Embryonic facial prominence (tissue), 1 donor: ENCODE measurements around the gene PRKCD.
"Not testable (repeated sequence)": the region's sequence is repeated elsewhere in the genome, so short reads cannot be mapped to it uniquely, and the experiment has no call there.

Experiments
- DNase-seq: peaks from one replicate; pipeline ENCODE4 v3.0.0-alpha.2; 2016; ENCODE audit errors: extremely low spot score

Gene PRKCD

DNA sequence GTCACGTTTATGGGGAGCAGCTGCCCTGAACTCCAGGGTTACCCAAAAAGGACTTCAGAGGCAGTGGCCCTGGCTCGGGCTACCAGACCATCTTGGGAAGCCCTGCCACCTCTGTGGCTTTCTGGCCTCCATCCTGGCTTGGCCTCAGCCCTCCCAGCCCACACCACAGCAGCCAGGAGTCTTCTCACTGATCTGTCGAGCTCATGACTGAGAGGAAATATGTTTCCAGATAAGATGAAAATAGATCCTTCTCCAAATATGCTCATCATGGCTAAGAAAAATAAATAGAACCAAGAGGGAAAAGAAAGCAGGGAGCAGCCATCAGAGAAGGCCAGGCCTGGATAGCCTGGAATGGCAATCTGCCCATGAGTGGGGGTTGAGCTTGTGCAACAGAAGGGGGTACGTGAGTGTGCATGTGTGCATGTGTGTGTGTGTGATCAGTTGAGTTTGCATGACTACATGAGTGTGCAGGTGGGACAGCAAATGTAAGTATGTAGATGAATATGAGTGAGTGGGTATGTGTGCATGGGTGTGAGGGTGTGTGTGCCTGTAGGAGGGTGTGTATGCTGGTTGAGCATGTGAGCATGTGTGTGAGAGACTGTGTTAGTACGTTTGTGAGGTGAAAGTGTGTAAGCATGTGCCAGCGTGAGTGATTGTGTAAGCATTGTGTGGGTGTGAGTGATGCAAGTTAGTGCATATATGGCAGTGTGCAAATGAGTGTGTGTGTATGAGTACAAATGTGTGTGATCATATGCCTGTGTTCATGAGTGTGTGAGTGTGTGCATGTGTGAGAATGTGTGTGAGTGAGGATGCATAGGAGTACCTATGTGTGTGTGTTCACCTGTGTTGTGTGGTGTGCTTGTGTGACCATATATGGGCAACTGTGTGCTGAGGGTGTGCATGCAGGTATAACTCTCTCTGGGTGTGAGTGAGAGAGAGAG lies 20.8 kb upstream of the PRKCD start:
- no peak for DNase-seq

DNA sequence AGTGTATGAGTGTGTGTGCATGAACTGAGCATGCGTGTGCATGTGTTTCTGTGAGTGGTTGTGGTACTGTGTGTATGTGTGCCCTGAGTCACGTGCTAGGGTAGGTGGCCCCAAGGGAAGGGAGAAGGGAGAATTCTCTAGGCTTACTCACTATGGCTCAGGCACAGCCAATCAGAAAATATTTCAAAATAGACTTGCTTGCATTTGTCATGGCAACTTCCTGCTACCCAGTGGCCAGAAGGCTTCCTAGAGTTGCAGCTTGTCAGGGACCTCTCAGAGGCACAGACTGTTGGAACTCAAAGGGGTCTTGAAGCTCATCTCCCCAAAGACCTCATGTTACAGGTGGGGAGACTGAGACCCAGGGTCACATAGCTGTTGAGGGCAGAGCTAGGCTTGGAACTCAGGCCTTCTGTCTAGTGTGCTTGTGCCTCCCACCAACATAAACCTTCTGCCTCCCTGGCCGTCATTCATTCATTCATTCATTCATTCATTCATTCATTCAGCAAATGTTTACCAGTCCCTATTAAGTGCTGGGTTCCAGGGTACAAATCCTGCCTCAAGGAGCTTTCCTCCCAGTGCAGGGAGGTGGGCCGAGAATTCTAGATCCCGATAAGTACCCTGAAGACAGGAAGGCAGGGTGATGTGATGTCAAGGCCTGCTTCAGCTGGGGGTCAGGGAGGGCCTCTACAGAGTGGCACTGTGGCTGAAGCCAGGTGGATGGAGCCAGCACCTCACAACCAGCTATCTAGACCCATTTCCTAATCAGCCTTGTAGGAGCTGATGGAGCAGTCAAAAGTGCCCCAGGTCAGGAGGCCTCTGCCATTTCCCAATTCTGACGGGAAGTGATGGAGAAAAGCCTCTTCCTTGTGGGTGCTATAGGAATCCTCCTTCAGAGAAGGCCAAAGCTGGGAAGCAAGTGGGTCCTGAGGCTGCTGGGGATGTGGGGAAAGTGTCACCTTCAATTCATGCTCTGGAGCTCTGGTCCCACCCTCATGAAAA lies 19.9 kb upstream of the PRKCD start:
- no peak for DNase-seq

DNA sequence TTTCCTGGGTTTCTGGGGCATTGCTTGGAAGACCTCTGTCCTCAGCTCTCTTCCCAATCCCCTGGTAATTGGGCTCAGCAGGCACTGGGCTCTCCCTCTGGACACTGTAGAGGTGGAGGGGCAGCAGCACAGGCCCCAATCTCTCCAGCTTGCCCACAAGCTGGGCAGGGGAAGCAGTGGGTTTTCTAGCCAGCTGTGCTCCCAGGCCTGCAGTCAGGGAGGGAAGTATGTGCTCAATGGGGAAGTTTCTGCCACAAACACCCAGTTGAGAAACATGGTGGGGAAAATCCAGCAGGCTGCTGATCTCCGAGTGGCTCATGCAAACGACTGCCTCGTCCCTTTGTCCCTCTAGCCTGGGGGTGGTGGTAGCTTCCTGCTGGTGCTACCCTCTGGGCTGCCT lies 18.0 kb upstream of the PRKCD start:
- DNase-seq: no peak

DNA sequence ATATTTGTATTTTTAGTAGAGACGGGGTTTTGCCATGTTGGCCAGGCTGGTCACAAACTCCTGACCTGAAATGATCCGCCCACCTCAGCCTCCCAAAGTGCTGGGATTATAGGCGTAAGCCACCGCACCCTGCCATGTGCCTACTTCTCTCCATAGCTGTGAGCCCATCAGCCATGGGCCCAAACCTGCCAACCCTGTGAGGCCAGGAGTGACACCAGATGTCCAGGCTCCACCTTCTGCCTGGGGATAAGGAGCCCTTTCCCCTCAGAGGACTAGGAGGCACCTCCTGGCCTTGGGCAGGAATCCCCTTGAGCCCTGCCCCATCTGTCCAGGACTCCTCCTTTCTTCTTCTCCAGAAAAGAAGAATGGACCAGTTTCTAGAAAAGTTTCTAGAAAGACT lies 16.6 kb upstream of the PRKCD start:
- DNase-seq: no peak

DNA sequence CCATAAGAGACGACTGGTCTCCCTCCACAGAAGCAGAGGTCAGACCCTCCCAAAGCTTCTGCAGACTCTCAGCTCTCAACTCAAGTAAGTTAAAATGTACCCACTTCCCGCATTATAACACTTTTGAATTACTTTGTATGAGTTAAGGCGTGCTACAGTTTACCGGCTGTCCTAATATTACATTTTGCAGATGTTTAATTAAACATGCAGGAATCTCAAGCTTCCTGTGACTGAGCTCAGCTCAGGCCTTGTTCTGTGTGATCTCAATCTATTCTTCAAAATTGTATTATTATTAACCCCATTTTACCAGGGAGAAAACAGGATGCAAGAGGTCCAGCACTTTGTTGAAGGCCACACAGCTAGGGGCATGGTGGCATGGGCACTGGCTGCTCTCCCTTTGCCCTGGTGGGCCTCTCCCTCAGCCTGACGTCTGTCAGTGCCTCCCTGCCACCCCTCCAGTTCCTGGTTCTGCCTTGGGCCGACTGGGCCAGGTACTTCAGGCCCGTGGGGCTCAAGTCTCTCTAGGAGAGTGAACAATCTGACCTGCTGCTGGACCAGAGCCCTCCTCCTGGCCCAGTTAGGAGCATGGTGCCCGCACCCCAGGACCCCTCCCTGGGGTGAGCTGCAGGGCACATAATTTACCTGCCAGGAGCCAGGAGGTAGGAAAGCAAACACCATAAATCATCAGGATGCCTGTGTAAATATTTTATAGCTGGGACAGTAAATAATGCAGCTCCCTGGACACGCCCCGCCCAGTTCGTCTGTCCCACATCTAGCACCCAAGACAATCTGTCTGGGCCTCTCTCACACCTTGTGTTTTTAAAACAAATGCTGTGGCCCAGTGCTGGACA lies 15.9 kb upstream of the PRKCD start:
- no peak for DNase-seq

DNA sequence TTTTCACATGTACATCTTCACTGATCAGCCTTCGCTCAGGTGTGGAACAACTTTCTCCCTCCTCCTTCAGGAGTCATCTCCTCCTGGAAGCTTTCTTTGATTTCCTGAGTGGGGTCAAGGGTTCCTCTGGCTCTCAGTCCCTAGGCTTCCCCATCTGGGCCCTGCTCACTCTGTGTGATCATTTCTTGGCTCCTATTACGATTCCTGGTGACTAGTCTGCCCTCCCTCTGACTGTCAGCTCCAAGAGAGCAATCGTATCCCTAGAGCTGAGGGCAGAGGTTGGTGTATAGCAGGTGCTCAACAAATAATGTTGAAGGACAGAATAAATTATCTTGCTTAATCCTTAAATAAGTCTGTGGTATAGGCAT lies 15.3 kb upstream of the PRKCD start:
- no peak for DNase-seq

DNA sequence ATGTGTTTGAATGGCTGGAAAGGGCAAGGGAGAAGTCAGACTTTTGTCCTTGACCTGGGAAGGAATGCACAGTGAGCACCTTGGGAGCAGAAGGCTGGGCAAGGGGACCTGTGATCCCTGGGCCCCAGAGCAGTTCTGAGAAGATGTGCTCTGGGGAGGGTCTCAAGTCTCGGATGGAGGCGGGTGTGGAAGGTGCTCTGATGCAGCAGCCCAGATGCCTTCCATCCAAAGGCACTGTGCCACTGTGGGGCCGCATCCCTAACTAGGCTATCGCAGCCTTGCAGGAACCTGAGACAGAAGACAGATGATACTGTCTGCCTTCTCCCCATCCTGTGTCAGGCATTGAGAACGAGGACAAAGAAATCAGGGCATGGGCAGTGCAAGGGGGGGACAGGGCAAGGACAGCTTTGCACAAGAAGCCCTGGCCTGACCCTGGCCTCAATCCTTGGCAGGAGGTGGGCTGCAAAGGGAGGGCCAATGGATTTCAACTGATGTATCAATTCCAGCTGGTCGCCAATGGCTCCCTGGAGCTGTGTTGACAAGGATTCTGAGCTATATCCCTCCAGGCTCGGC lies 14.6 kb upstream of the PRKCD start:
- no peak for DNase-seq

DNA sequence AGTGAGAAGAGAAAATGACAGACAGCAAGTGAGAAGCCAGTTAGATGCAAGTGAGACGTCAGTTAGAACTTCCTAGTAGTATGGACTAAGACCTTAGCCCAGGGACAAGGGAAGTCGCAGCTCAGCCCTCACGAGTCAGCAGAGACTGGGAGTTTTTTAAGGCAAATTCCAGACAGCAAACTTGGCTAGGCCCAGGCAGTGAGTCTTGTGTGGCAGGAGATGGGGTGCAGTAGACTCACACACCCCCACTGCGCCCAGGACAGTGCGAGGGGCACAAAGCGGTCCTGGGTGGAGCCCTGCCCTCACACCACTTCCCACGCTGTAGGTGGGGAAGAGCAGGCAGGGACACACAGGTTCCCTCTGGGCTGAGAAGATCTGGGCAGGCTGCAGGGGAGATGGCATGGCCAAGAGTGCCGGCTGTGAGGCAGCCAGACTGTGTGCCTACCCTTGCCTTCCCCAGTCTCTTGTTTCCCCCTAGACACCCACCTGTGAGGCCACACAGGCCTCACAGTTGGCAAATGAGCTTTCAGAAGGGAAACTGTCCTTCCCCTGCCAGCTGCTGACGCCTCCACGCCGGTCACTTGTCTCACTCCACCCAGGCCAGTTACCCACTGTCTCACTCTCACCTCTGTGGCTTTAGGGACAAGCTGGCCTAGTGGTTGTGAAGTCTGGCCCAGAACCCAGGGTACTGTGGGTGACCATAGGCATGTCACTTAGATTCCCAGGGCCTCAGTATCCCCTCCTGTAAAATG lies 13.7 kb upstream of the PRKCD start:
- no peak for DNase-seq

DNA sequence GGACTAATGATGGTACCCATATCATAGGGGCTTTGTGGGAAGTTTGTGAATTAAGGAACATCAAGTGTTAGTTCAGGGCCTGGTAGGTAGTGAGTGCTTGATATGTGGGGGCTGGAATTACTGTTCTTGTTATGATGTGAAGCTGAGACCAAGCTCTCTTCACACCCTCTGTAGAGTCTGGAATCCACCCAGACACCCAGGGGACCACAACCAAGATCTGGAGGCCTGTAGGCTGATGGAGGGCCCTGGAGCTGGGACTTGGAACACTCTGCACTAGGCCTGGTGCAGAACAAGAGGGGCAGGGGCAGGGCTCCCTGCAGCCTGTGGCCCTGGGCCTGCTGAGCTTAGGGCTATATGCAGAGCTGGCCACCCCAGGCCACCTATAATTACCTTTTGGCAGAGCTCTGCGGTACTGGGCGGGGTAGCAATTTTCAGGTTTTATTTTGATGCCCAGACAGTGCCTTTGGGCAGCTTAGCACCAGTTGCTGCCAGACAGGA lies 13.1 kb upstream of the PRKCD start:
- DNase-seq: no peak

DNA sequence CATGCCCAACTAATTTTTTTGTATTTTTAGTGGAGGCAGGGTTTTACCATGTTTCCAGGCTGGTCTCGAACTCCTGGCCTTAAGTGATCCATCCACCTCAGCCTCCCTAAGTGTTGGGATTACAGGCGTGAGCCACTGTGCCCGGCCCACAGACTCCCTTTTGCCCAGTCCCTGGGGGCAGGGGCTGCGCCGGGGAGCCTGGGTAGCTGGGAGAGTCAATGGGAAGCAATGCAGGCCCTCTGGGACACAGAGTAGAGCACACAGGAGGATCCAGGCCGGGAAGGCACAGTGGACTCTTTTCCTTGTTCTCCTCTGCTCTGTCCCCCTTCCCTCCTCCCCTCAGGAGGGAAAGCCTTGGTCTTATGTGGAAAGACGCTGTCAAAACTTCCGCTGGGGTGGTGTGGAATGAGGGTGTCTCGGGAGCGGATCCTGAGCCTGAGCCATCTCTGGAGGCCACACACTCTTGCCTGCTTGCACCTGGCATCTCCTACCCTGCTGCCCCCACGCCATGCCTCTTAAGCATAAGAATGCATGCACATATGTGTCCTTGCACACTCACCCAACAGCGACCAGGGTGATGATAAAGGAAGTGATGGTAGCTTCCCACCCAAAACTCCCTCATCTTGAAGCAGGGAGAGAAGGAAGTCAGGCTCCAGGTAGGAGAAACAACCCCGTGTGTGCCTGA lies 11.9 kb upstream of the PRKCD start:
- DNase-seq: no peak

DNA sequence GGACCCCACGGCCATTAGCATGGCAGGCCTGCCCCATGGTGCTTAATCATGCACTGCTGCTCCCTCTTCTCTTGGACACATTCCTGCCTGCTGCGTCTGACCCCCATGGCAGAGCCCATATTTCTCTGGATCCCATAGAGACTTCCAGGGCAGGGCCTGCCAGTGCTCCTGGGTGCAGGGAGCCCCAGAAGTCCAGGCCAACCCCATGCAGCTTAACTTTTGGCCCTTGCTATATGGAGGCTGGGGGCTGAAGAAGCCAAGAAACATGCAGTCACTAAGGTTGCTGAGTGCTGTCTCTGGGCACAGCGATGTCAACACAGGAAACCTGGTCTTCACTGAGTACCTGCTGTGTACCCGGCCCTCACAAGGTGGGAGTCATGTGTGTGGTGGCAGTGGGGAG lies 11.3 kb upstream of the PRKCD start:
- DNase-seq: no peak

DNA sequence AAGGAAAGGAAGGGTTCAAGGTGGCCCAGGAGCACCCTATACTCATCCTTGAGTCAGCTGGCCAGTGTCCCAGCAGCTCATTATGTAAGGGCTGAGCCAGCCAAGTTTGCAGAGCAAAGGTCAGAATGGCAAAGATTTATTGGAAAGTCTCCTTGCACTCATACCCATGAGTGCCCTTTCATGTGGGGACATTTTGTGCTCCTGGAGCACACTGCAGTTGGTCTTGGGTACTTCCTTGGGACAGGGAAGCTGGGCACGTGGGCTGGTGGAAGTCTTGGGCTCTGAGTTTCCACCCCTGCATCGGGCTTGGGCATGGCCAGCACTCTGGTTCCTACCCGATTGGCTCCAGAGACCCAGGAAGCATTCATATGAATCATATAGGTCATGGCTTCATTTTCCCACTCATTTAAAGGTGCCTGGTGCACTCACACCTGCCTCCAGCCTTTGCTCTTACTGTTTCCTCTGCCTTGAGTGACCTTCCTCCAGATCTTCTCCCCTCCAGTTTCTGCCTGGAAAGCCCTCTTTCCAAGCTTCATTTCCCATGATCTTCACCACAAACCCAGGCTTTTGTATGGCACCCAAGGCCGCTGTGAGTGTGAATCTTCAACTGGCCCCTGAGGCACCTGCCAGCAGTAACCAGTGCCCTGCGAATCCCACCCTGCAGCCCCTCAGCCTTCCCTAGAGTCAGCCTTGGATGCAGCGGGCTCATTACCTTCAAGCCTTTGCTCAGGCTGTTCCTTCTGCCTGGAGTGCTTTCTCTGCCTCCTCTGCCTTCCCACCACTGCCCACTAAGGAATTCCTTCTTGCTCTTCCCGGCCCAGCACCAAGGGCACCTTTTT lies 10.5 kb upstream of the PRKCD start:
- DNase-seq: no peak

DNA sequence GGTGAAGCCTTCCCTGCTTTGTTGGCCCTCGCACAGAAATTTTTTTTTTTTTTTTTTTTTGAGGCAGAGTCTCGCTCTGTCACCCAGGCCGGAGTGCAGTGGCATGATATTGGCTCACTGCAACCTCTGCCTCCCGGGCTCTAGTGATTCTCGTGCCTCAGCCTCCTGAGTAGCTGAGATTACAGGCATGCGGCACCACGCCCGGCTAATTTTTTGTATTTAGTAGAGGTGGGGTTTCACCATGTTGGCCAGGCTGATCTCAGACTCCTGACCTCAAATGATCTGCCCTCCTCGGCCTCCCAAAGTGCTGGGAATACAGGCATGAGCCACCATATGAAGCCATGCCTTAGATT lies 9.9 kb upstream of the PRKCD start:
- not testable (repeated sequence) for DNase-seq

DNA sequence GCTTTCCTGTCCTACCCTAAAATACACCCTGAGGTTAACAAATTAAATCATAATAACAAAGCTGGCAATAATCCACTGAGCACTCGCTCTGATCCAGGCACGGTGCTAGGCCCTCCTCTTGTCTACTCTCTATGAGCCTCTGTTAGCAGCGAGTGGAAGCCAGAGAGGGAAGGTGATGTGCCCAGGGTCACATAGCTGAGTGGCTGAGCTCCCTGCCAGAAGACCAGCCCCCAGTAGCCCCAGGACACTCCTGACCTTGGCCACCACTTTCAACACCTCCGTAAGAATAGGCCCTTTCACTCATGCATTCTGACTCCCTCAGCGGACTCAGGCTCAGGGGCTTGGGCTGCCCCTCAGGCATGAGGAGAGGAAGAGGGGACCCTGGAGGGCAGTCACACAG lies 9.5 kb upstream of the PRKCD start:
- no peak for DNase-seq

DNA sequence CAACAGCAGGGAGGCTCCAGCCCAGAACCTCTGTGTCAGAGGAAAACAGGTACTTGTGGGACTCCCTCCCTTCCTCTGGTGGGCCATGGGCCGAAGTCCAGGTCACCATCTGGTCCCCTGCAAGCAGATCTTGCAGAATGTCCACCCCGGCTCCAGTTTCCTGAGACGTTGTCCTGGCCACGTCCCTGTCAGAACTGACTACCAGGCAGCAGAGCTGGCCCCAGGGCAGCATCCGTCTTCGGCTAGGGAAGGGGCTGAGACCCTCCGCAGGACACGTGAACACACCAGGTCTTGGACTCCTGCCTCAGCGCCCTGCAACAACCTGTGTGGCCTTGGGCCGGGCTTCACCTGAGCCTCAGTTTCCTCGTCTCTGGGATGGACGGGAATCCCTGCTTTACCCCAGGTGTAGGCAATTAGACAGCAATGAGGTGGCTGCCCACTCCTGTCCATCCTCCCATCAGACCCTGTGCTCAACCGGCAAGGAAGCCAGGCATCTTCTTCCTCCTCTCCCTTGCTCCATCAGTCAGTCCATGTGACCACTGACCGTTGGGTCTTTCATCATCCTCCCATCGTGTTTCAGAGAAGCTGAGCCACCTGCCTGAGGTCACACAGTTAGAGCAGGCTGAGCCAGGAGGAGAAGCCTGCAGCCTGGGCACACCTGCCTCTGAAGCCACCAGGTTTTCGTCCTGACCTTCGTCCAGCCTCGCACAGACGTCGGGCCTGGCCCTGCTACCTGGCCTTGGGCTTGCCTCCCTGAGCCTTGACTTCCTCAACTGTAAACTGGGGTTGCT lies 8.9 kb upstream of the PRKCD start:
- DNase-seq: no peak

DNA sequence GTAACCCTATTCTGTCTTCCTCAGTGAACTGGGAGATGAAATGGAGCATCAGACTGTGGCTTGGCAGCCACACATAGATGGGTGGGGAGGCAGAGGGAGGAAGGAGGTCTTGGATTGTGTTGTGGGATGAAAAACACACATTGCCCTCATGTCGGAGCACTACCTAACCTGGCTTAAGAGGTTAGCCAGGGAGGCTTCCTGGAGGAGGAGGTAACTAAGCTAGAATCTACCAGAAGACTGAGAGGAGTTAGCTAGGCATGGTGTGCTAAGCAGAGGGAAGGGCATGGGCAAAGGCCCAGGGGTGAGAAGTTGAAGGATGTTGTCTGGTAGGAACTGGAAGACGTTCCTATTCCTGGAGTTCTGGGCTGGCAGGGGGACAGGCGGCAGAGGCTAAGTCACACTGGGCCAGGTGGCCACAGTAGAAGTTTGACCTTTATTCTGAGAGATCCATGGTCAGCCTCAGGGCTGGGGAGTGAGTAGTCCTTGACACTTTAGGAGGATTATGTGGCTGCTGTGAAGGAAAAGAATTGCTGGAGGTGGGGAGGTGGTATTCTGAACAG lies 7.7 kb upstream of the PRKCD start:
- no peak for DNase-seq

DNA sequence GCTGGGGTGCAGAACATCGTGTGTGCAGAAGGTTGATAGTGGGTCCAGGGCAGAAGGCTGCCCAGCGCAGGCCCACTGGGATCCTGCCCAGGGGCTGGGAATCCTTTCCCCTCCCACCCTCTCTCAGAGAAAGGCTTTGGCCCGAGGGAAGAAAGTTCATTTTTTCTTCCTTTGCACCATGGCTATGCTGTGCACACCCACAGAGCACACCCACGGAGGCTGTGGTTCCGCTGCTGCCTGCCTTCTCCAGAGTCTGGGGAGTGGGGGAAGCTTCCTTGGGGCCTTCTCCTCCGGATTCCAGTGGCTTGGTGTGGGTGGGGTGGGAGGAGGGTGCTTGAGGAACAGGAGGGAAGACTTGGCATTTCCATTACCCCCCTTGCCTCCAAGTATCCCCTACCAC lies 7.0 kb upstream of the PRKCD start:
- no peak for DNase-seq

DNA sequence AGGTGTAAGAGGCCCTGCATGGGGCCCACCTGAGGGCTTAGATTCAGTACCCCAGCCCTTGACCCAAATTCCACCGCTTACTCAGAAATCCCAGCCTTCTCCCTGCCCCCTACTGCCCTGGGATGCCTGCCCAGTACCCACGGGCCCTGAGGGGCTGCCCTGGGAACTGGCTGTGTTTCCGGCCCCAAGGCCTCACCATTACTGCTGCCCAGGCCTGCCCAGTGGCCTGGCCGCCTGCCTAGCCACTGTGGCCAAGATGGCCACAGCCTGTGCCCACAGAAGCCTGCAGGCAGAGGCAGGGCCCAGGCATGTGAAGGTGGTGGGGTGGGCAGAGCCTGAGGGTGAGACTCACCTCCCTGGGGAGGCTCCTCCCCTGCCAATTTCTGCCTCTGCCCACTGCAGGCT lies 6.1 kb upstream of the PRKCD start:
- DNase-seq: no peak
